Measurements from ENCODE around the gene LIMS1. TPM values are rescaled to one million over a fixed set of nuclear protein-coding genes. Genes with fewer than 3 reads are reported as not detected.

Gene LIMS1
- total RNA-seq, 4 donors from 2014 or later = 55.5 to 87.2 (median 68.7) TPM

DNA sequence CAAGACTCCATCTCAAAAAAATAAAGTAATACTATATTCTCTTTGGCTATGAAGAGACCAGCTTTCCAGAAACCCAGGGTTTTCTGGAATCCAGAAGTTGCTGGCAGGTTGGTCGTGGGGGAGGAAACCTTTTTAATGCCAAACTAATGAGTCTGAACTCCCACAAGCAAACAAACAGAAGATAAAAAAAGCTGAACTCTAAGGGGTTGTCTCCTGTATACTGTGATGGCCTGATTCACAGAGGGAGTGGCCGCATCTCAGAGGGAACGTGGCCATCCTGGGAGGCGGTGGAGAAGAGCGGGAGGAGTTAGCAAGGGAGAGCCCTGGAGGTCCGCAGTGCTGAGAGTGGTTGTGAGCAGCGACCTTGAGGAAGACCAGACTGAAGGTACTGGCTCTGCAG lies 36.1 kb downstream of the LIMS1 start:
- Histone ChIP-seq H3K36me3 (no peaks in the 10 kb centered on the region), H3K27me3 (no peaks in the 10 kb centered on the region), H3K4me1 (peaks cover 6% of the 10 kb centered on the region), H3K4me3 (no peak overlapping the region), H3K27ac (no peak overlapping the region), H3K9me3 (no peaks in the 10 kb centered on the region)
- DNase-seq (ENCODE audit: low spot score in 2 of 2) = no peak
- WGBS = 78% methylated on average over 7 of the region's 7 CpGs
- TF ChIP-seq CTCF (IDR thresholded peaks at IDR 0.05) (no peak), POLR2A (IDR thresholded peaks at IDR 0.05) (no peak), POLR2AphosphoS5 (IDR thresholded peaks at IDR 0.05) (no peak), EP300 (IDR thresholded peaks at IDR 0.05) (no peak)

- no peak overlapping the region for H3K27ac ChIP-seq
- H3K4me3 ChIP-seq = no peak overlapping the region
- DNase-seq (ENCODE audit: low spot score in 2 of 2) = no peak
- H3K36me3 ChIP-seq = no peaks in the 10 kb centered on the region
- no peaks in the 10 kb centered on the region for H3K9me3 ChIP-seq
- 91% methylated on average over 3 of the region's 3 CpGs for WGBS
- TF ChIP-seq CTCF (IDR thresholded peaks at IDR 0.05) (no peak), EP300 (IDR thresholded peaks at IDR 0.05) (no peak), POLR2A (IDR thresholded peaks at IDR 0.05) (no peak), POLR2AphosphoS5 (IDR thresholded peaks at IDR 0.05) (no peak)
- no peaks in the 10 kb centered on the region for H3K27me3 ChIP-seq
- peaks cover 6% of the 10 kb centered on the region for H3K4me1 ChIP-seq
These were observed 37.0 kb downstream of the LIMS1 start for GRCh38 chr2:108571286-108571685.

- H3K4me1 ChIP-seq = peaks cover 6% of the 10 kb centered on the region
- no peaks in the 10 kb centered on the region for H3K9me3 ChIP-seq
- DNase-seq (ENCODE audit: low spot score in 2 of 2) = no peak
- H3K27ac ChIP-seq = no peak overlapping the region
- TF ChIP-seq CTCF (IDR thresholded peaks at IDR 0.05) = no peak
- no peak for TF ChIP-seq POLR2AphosphoS5 (IDR thresholded peaks at IDR 0.05)
- TF ChIP-seq EP300 (IDR thresholded peaks at IDR 0.05) = no peak
- no peak for TF ChIP-seq POLR2A (IDR thresholded peaks at IDR 0.05)
- H3K36me3 ChIP-seq = no peaks in the 10 kb centered on the region
- H3K4me3 ChIP-seq = no peak overlapping the region
- 50% methylated on average over 3 of the region's 3 CpGs for WGBS
- no peaks in the 10 kb centered on the region for H3K27me3 ChIP-seq
These were observed 38.8 kb downstream of the LIMS1 start for GRCh38 chr2:108573061-108573460.

GRCh38 chr2:108574332-108574731 lies 40.1 kb downstream of the LIMS1 start:
- H3K36me3 ChIP-seq = no peaks in the 10 kb centered on the region
- H3K27me3 ChIP-seq = no peaks in the 10 kb centered on the region
- no peak for DNase-seq (ENCODE audit: low spot score in 2 of 2)
- H3K27ac ChIP-seq = no peak overlapping the region
- no peaks in the 10 kb centered on the region for H3K9me3 ChIP-seq
- H3K4me3 ChIP-seq = no peak overlapping the region
- WGBS = 79% methylated on average over 2 of the region's 2 CpGs
- TF ChIP-seq CTCF (IDR thresholded peaks at IDR 0.05) = no peak
- TF ChIP-seq POLR2A (IDR thresholded peaks at IDR 0.05) = no peak
- no peak for TF ChIP-seq EP300 (IDR thresholded peaks at IDR 0.05)
- no peak for TF ChIP-seq POLR2AphosphoS5 (IDR thresholded peaks at IDR 0.05)
- H3K4me1 ChIP-seq = peaks cover 6% of the 10 kb centered on the region

- no peak overlapping the region for H3K4me3 ChIP-seq
- 38% methylated on average over 7 of the region's 7 CpGs for WGBS
- no peak for DNase-seq (ENCODE audit: low spot score in 2 of 2)
- no peak overlapping the region for H3K27ac ChIP-seq
- no peak for TF ChIP-seq POLR2A (IDR thresholded peaks at IDR 0.05)
- no peak for TF ChIP-seq POLR2AphosphoS5 (IDR thresholded peaks at IDR 0.05)
- TF ChIP-seq CTCF (IDR thresholded peaks at IDR 0.05) = no peak
- no peak for TF ChIP-seq EP300 (IDR thresholded peaks at IDR 0.05)
- H3K27me3 ChIP-seq = no peaks in the 10 kb centered on the region
- peaks cover 10% of the 10 kb centered on the region for H3K4me1 ChIP-seq
- no peaks in the 10 kb centered on the region for H3K9me3 ChIP-seq
- H3K36me3 ChIP-seq = no peaks in the 10 kb centered on the region
These were observed 41.1 kb downstream of the LIMS1 start for GRCh38 chr2:108575132-108575966.
